HepG2 (cell line): Measurements from ENCODE around the gene MYBPC3. TPM values are rescaled to one million over a fixed set of nuclear protein-coding genes. Genes with fewer than 3 reads are reported as not detected.

Experiments
- ATAC-seq: fragments of 200-7000 bp; cut with Tn5 transposase; 3 replicates; pipeline ENCODE4 v1.9.1; 2020; ENCODE audit warnings: mild to moderate bottlenecking, moderate library complexity
- BruUV-seq: library from RNA; stranded (reverse); fragments of 400-500 nt; replicated peaks from 2 replicates; lab custom pipeline; 2021; lab: Mats Ljungman, UMichigan
- CTCF ChIA-PET: fragments of 300-600 bp; formaldehyde crosslinking; extraction: SDS; loops from one replicate; lab custom pipeline; 2021; ENCODE audit warnings: low total read pairs, inconsistent platforms, low intra/inter-chr PET ratio; lab: Yijun Ruan, JAX
- POLR2A ChIA-PET: fragments of 350-600 bp; sonication (Branson Sonifier 250); formaldehyde crosslinking; loops from one replicate; lab custom pipeline; 2020; ENCODE audit warnings: antibody characterized with exemption, inconsistent platforms; lab: Yijun Ruan, JAX
- DNase-seq: peaks from one replicate; pipeline ENCODE4 v3.0.0-alpha.2; 2015; ENCODE audit warnings: low spot score
- FAIRE-seq: peaks from 3 replicates; lab custom pipeline; 2011; peaks lifted over from hg19 to GRCh38; lab: Jason Lieb, UNC
- H2AFZ ChIP-seq: one replicate; pipeline ENCODE4 v1.6.1; 2011; ENCODE audit warnings: low read length, inconsistent platforms
- H3K27ac ChIP-seq: fragments of 300-600 bp; 3 replicates; pipeline ENCODE4 v1.8.0; 2011; ENCODE audit warnings: mixed run types, mild to moderate bottlenecking, mixed read lengths, low read length, inconsistent platforms; ENCODE audit not compliant: insufficient read depth; ENCODE audit errors: extremely low read length
- H3K27me3 ChIP-seq, 2 experiments: fragments of 200-600 bp in 1 of 2; 2 replicates in 1 of 2; 3 replicates in 1 of 2; pipeline versions ENCODE4 v1.6.0 to v1.8.0; 2011; ENCODE audit warnings: low read length in 2 of 2, mild to moderate bottlenecking in 2 of 2, moderate library complexity in 2 of 2, inconsistent platforms in 1 of 2; ENCODE audit not compliant: insufficient read depth in 2 of 2, control insufficient read depth in 1 of 2
- H3K36me3 ChIP-seq, 2 experiments: fragments of 200-600 bp in 1 of 2; replicated peaks in 1 of 2; 2 replicates in 1 of 2; 3 replicates in 1 of 2; pipeline versions ENCODE4 v1.5.1 to v1.8.0; 2011; ENCODE audit warnings: low read length in 2 of 2, inconsistent platforms in 1 of 2; ENCODE audit not compliant: insufficient read depth in 2 of 2, control insufficient read depth in 1 of 2
- H3K4me1 ChIP-seq: 2 replicates; pipeline ENCODE4 v1.5.1; 2012; ENCODE audit warnings: low read length, inconsistent platforms; ENCODE audit not compliant: insufficient read depth
- H3K4me2 ChIP-seq: 2 replicates; pipeline ENCODE4 v1.6.0; 2011; ENCODE audit warnings: low read depth, low read length, inconsistent platforms
- H3K4me3 ChIP-seq, 3 experiments: fragments of 200-600 bp in 1 of 3; sonication (generic), shearing (Covaris generic) in 1 of 3; replicated peaks in 1 of 3; 2 replicates each; pipeline ENCODE4 v1.5.1; 2011 to 2016; ENCODE audit warnings: low read length in 3 of 3, inconsistent platforms in 2 of 3, low read depth in 2 of 3, mild to moderate bottlenecking in 2 of 3, control low read depth in 1 of 3, mixed read lengths in 1 of 3; ENCODE audit not compliant: insufficient read depth in 1 of 3
- H3K79me2 ChIP-seq: one replicate; pipeline ENCODE4 v1.6.1; 2011; ENCODE audit warnings: low read length, inconsistent platforms; ENCODE audit not compliant: insufficient read depth
- H3K9ac ChIP-seq: 2 replicates; pipeline ENCODE4 v1.6.0; 2011; ENCODE audit warnings: mild to moderate bottlenecking, low read depth, low read length, inconsistent platforms; ENCODE audit not compliant: insufficient read depth
- H3K9me3 ChIP-seq: 2 replicates; pipeline ENCODE4 v1.5.1; 2012; ENCODE audit warnings: mild to moderate bottlenecking, low read length
- H4K20me1 ChIP-seq: 2 replicates; pipeline ENCODE4 v1.6.0; 2011; ENCODE audit warnings: inconsistent platforms, mild to moderate bottlenecking, low read length, moderate library complexity; ENCODE audit not compliant: insufficient read depth
- EP300 ChIP-seq, 3 experiments: sonication (generic) in 1 of 3; formaldehyde crosslinking in 1 of 3; IDR thresholded peaks; 2 replicates each; pipeline versions ENCODE4 v1.5.1 to v1.6.1; 2011 to 2020; ENCODE audit warnings: low read depth in 2 of 3, low read length in 2 of 3, borderline replicate concordance in 1 of 3, improper control_type of control experiment in 1 of 3, mild to moderate bottlenecking in 1 of 3, missing genetic modification reagents in 1 of 3, moderate library complexity in 1 of 3
- HMGXB4 ChIP-seq, 2 experiments: sonication (generic) in 1 of 2; formaldehyde crosslinking in 1 of 2; IDR thresholded peaks; 2 replicates each; pipeline versions ENCODE4 v1.4.0 to v1.6.1; 2018 to 2020; ENCODE audit warnings: missing genetic modification reagents in 2 of 2, borderline replicate concordance in 1 of 2, low read depth in 1 of 2, mild to moderate bottlenecking in 1 of 2, missing biosample characterization in 1 of 2
- PBX2 ChIP-seq: IDR thresholded peaks from 2 replicates; pipeline ENCODE4 v1.6.1; 2016; ENCODE audit warnings: control low read depth
- PHF5A ChIP-seq: IDR thresholded peaks from one replicate; pipeline ENCODE4 v1.6.1; 2018; ENCODE audit warnings: low read depth, missing genetic modification reagents; ENCODE audit not compliant: unreplicated experiment
- SATB2 ChIP-seq: sonication (generic); formaldehyde crosslinking; IDR thresholded peaks from 2 replicates; pipeline ENCODE4 v1.5.0; 2020; ENCODE audit warnings: missing genetic modification reagents
- SETDB1 ChIP-seq: sonication (generic); formaldehyde crosslinking; IDR thresholded peaks from 2 replicates; pipeline ENCODE4 v1.5.1; 2020; ENCODE audit warnings: missing genetic modification reagents, mild to moderate bottlenecking, borderline replicate concordance
- ZBTB46 ChIP-seq: sonication (generic); formaldehyde crosslinking; IDR thresholded peaks from 2 replicates; pipeline ENCODE4 v1.4.0; 2020; ENCODE audit warnings: mild to moderate bottlenecking, missing genetic modification reagents, borderline replicate concordance
- ZNF33A ChIP-seq: sonication (generic); formaldehyde crosslinking; IDR thresholded peaks from 2 replicates; pipeline ENCODE4 v1.5.1; 2020; ENCODE audit warnings: missing genetic modification reagents, mild to moderate bottlenecking, moderate library complexity, borderline replicate concordance
- ZNF607 ChIP-seq: sonication (generic); formaldehyde crosslinking; IDR thresholded peaks from 2 replicates; pipeline ENCODE4 v1.5.1; 2020; ENCODE audit warnings: missing genetic modification reagents, mild to moderate bottlenecking, borderline replicate concordance
- ZNF790 ChIP-seq: sonication (generic); formaldehyde crosslinking; IDR thresholded peaks from 2 replicates; pipeline ENCODE4 v1.8.0; 2022; ENCODE audit warnings: missing genetic modification reagents, mild to moderate bottlenecking, borderline replicate concordance
- WGBS: methylation state at CpG from one replicate; pipeline ENCODE4 v1.1.6; 2017; ENCODE audit warnings: low lambda C conversion rate; 5-methylcytosine and 5-hydroxymethylcytosine counted together
- in situ Hi-C: cut with HindIII; loops from 2 replicates; pipeline ENCODE4 v1.10.0; 2017; ENCODE audit warnings: low pct_unique_long_range_greater_than_20kb; ENCODE audit not compliant: extremely low pct_ligation_motif_present
- intact Hi-C: fragments of 100-400 bp; cut with micrococcal nuclease; formaldehyde crosslinking; loops from one replicate; pipeline ENCODE4 v1.10.0; 2022; ENCODE audit not compliant: unreplicated experiment
- polyA plus RNA-seq, 8 experiments: library from polyadenylated mRNA; depleted of rRNA in 3 of 8; stranded (reverse) in 7 of 8; unstranded in 1 of 8; fragments of >200 nt; fragmentation: Illumina TruSeq in 4 of 8; extraction: Trizol in 4 of 8; gene quantifications; 2 replicates each; pipeline versions ENCODE4 v1.2.1 to v1.2.3, GENCODE V29; 2011 to 2016; ENCODE audit warnings: low read depth in 4 of 8, missing spikeins in 1 of 8, mixed read lengths in 1 of 8; ENCODE audit not compliant: insufficient read depth in 1 of 8
- total RNA-seq, 5 experiments: library from RNA; depleted of rRNA; stranded (reverse); fragments of >200 nt; fragmentation: Illumina TruSeq; extraction: Trizol; gene quantifications; 2 replicates each; pipeline ENCODE4 v1.2.3, GENCODE V29; 2016; ENCODE audit warnings: low read depth in 1 of 5

Gene MYBPC3
- total and polyA plus RNA-seq, 2 of the 13 experiments (the other 11 are each of a cell fraction or from before 2014, with no cell fraction given) = not detected

GRCh38 chr11:47342854-47343253, 9.6 kb downstream of the MYBPC3 start:
- no peak for ATAC-seq
- no peak overlapping the region for H3K4me2 ChIP-seq
- no TSS peak for BruUV-seq
- H2AFZ ChIP-seq = no peak overlapping the region
- FAIRE-seq = no peak
- H3K36me3 ChIP-seq = no peaks in the 10 kb centered on the region
- ChIA-PET CTCF (no interaction called here), POLR2A (no interaction called here)
- no peaks in the 10 kb centered on the region for H3K9me3 ChIP-seq
- H3K4me3 ChIP-seq = no peak overlapping the region
- H3K9ac ChIP-seq = no peak overlapping the region
- intact Hi-C loops (no loop called here), in situ Hi-C loops (no loop called here)
- WGBS = 90% methylated on average over 9 of the region's 15 CpGs
- H3K27me3 ChIP-seq = peaks cover 7 to 71% of the 10 kb centered on the region in 2 experiments; a peak in 4 of 5 replicates
- H3K27ac ChIP-seq = no peak overlapping the region
- H4K20me1 ChIP-seq = no peaks in the 10 kb centered on the region
- TF ChIP-seq PBX2 (CRISPR knock-in tag) (no peak), ZNF33A (CRISPR knock-in tag) (no peak), ZNF607 (CRISPR knock-in tag) (no peak), PHF5A (CRISPR knock-in tag) (no peak), HMGXB4 (CRISPR knock-in tag; IDR thresholded peaks at IDR 0.05; ENCODE audit: borderline replicate concordance in 1 of 2, low read depth in 1 of 2) (no peak), SATB2 (CRISPR knock-in tag) (no peak), ZBTB46 (no peak), EP300 (IDR thresholded peaks at IDR 0.05; ENCODE audit: low read depth in 2 of 2, low read length in 2 of 2) (no peak), EP300 (CRISPR knock-in tag; IDR thresholded peaks at IDR 0.05; ENCODE audit: borderline replicate concordance) (no peak), SETDB1 (no peak), ZNF790 (CRISPR knock-in tag) (no peak)
- peaks cover 16% of the 10 kb centered on the region for H3K4me1 ChIP-seq
- no peak for DNase-seq
- H3K79me2 ChIP-seq = no peaks in the 10 kb centered on the region
